Osteocyte (in vitro differentiated cells): ENCODE data around the gene C19orf38. TPM values are rescaled to one million over a fixed set of nuclear protein-coding genes. Genes with fewer than 3 reads are reported as not detected.

Experiments
- DNase-seq: peaks from one replicate; pipeline ENCODE4 v3.0.0; 2021; ENCODE audit warnings: mixed read lengths; ENCODE audit not compliant: unreplicated experiment; ENCODE audit errors: extremely low spot score
- H3K27ac Mint-ChIP-seq: one replicate; pipeline ENCODE4 v1.8.0; 2021; ENCODE audit warnings: mild to moderate bottlenecking, mixed read lengths; ENCODE audit not compliant: unreplicated experiment
- H3K27me3 Mint-ChIP-seq: one replicate; pipeline ENCODE4 v1.8.0; 2021; ENCODE audit warnings: mixed read lengths; ENCODE audit not compliant: unreplicated experiment
- H3K36me3 Mint-ChIP-seq: one replicate; pipeline ENCODE4 v1.8.0; 2021; ENCODE audit warnings: mixed read lengths; ENCODE audit not compliant: unreplicated experiment
- H3K4me1 Mint-ChIP-seq: one replicate; pipeline ENCODE4 v1.8.0; 2021; ENCODE audit warnings: mixed read lengths; ENCODE audit not compliant: unreplicated experiment
- H3K4me3 Mint-ChIP-seq: one replicate; pipeline ENCODE4 v1.8.0; 2021; ENCODE audit warnings: mild to moderate bottlenecking, moderate library complexity, mixed read lengths; ENCODE audit not compliant: unreplicated experiment
- H3K9me3 Mint-ChIP-seq: one replicate; pipeline ENCODE4 v1.8.0; 2021; ENCODE audit warnings: mixed read lengths; ENCODE audit not compliant: unreplicated experiment
- long read RNA-seq: library from polyadenylated mRNA; unstranded; transcript quantifications from one replicate; pipeline ENCODE4 v2.0.0, GENCODE V29; 2021
- total RNA-seq: library from RNA; stranded (reverse); gene quantifications from 2 replicates; pipeline ENCODE4 v1.2.1, GENCODE V29; 2021
- TF ChIP-seq, protein P1 (sequence below): fragments of 200-600 bp; sonication (generic); IDR thresholded peaks from 2 replicates; pipeline ENCODE4 v1.5.0; 2021; ENCODE audit warnings: antibody characterized with exemption, mild to moderate bottlenecking, moderate library complexity

The C19orf38 gene
- 0.27 TPM in 1 of 2 replicates, not detected in the other for total RNA-seq
- long read RNA-seq, result 0 reads

- H3K4me1 Mint-ChIP-seq, result peaks cover 4% of the 10 kb centered on the region
- H3K27ac Mint-ChIP-seq, result no peak within 1 kb of the TSS
- no peak within 1 kb of the TSS for H3K4me3 Mint-ChIP-seq
- peaks cover 4% of the 10 kb centered on the region for H3K27me3 Mint-ChIP-seq
- DNase-seq, result no peak
- peaks cover 5% of the 10 kb centered on the region for H3K9me3 Mint-ChIP-seq
- H3K36me3 Mint-ChIP-seq, result peaks cover 3% of the 10 kb centered on the region
- TF ChIP-seq, protein P1, sequence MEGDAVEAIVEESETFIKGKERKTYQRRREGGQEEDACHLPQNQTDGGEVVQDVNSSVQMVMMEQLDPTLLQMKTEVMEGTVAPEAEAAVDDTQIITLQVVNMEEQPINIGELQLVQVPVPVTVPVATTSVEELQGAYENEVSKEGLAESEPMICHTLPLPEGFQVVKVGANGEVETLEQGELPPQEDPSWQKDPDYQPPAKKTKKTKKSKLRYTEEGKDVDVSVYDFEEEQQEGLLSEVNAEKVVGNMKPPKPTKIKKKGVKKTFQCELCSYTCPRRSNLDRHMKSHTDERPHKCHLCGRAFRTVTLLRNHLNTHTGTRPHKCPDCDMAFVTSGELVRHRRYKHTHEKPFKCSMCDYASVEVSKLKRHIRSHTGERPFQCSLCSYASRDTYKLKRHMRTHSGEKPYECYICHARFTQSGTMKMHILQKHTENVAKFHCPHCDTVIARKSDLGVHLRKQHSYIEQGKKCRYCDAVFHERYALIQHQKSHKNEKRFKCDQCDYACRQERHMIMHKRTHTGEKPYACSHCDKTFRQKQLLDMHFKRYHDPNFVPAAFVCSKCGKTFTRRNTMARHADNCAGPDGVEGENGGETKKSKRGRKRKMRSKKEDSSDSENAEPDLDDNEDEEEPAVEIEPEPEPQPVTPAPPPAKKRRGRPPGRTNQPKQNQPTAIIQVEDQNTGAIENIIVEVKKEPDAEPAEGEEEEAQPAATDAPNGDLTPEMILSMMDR, result no peak
Observed at GRCh38 chr19:10848230-10848856, at the start of gene C19orf38. TSS of gene C19orf38 (plus strand) at chr19:10848415. CDS start at chr19:10848509, 94 bp downstream.

DNA sequence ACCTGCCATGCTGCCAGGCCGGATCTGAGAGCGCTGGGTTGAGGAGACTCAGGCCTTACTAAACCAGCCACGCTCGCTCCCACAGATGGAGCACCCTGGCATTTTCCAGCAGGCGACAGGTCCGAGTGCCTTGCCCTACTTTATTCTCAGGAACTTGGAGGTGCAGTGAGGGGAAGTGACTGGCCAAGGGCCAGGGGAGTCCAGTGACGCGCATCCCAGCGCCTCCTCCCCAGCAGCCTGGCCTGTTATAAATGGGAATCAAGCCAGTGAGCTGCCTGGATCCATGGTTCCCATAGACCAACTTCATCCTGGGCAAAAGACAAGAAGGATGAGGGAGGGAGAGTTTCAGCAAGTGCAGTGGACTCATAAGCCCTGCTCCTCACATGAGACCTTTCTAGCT, 47.7 kb upstream of the C19orf38 start:
- no peaks in the 10 kb centered on the region for H3K9me3 Mint-ChIP-seq
- H3K4me1 Mint-ChIP-seq, result no peaks in the 10 kb centered on the region
- no peak overlapping the region for H3K27ac Mint-ChIP-seq
- peaks cover 22% of the 10 kb centered on the region for H3K36me3 Mint-ChIP-seq
- H3K4me3 Mint-ChIP-seq, result no peak overlapping the region
- no peaks in the 10 kb centered on the region for H3K27me3 Mint-ChIP-seq
- no peak for DNase-seq
- TF ChIP-seq, protein P1, result no peak

DNA sequence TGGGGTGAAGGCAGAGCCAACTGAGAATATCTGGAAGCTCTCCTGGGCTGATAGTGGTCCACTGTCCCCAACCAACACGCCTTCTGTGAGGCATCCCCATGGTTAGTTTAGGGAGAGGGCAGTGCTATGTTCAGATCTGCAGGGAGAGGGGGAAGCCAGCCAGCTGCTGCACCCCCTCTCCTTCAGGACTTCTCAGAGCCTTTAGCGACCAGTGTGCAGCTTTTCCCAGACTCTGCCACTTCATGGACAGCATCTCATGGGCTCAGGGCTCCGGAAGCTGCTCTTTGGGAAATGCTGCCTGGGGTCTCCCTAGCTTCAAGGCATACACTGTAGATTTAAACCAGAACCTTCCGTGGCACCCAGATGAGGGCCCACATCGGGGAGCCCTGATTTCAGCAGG, 45.7 kb upstream of the C19orf38 start:
- Mint-ChIP-seq H3K4me3 (no peak overlapping the region), H3K9me3 (no peaks in the 10 kb centered on the region), H3K27me3 (no peaks in the 10 kb centered on the region), H3K36me3 (peaks cover 24% of the 10 kb centered on the region), H3K27ac (no peak overlapping the region), H3K4me1 (no peaks in the 10 kb centered on the region)
- no peak for DNase-seq
- TF ChIP-seq, protein P1, result no peak

DNA sequence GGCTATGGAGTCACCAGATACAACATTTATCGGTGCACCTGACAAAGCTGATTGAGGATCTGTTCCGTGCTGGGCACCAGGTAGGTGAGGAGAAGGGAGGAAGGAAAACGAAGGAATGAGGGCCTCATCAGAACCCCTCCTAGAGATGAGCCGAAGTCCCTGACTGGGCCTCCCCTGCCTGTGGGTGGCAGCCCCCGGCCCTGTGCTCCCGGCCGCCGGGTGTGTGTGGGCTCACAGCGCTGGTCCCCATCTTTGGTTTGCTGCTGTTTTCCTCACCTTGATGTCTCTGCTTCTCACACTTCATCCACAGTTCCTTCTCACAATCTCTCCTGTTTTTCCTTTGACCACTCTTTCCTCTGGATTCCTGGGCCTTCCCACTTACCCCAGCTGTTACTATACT, 45.0 kb upstream of the C19orf38 start:
- Mint-ChIP-seq H3K36me3 (peaks cover 28% of the 10 kb centered on the region), H3K27ac (peak overlapping the region; percentile 18), H3K4me3 (no peak overlapping the region), H3K9me3 (no peaks in the 10 kb centered on the region), H3K27me3 (no peaks in the 10 kb centered on the region), H3K4me1 (no peaks in the 10 kb centered on the region)
- TF ChIP-seq, protein P1, result no peak
- no peak for DNase-seq

GRCh38 chr19:10805065-10805757, 43.0 kb upstream of the C19orf38 start:
- Mint-ChIP-seq H3K27ac (no peak overlapping the region), H3K36me3 (peaks cover 42% of the 10 kb centered on the region), H3K27me3 (no peaks in the 10 kb centered on the region), H3K4me1 (peaks cover 10% of the 10 kb centered on the region), H3K4me3 (no peak overlapping the region), H3K9me3 (no peaks in the 10 kb centered on the region)
- TF ChIP-seq, protein P1, result no peak
- no peak for DNase-seq
